PC-9 (cell line): ENCODE results near the gene NUDT17. TPM values are rescaled to one million over a fixed set of nuclear protein-coding genes. Genes with fewer than 3 reads are reported as not detected.

Source experiments
- Bru-seq: library from RNA; stranded (reverse); fragments of 400-500 nt; gene quantifications from one replicate; lab custom pipeline; 2021; lab: Mats Ljungman, UMichigan
- BruChase-seq, 2 experiments: library from RNA; stranded (reverse); fragments of 400-500 nt; gene quantifications; one replicate each; lab custom pipeline; 2021; lab: Mats Ljungman, UMichigan
- BruUV-seq: library from RNA; stranded (reverse); fragments of 400-500 nt; replicated peaks from 2 replicates; lab custom pipeline; 2021; lab: Mats Ljungman, UMichigan
- CTCF ChIA-PET: fragments of 300-600 bp; sonication (Branson Sonifier 250); formaldehyde crosslinking; loops from one replicate; lab custom pipeline; 2022; ENCODE audit warnings: antibody characterized with exemption; lab: Charles Lee
- POLR2A ChIA-PET: fragments of 300-600 bp; sonication (Branson Sonifier 250); formaldehyde crosslinking; loops from one replicate; lab custom pipeline; 2022; ENCODE audit warnings: antibody characterized with exemption; ENCODE audit not compliant: unreplicated experiment; lab: Charles Lee
- DNase-seq, 2 experiments: peaks; one replicate each; pipeline versions ENCODE4 v3.0.0 to v3.0.0-alpha.2; 2015 to 2022; ENCODE audit warnings: mixed read lengths in 1 of 2
- H2AFZ ChIP-seq: fragments of 200-600 bp; sonication (generic); 2 replicates; pipeline ENCODE4 v1.8.1; 2017; ENCODE audit warnings: antibody characterized with exemption
- H3F3A ChIP-seq: fragments of 200-600 bp; sonication (generic); 2 replicates; pipeline ENCODE4 v1.8.1; 2017; ENCODE audit warnings: antibody characterized with exemption, mild to moderate bottlenecking, low read depth; ENCODE audit not compliant: insufficient read depth
- H3K27ac ChIP-seq: fragments of 200-600 bp; sonication (generic); 2 replicates; pipeline ENCODE4 v1.6.1; 2016; ENCODE audit warnings: mixed run types
- H3K27me3 ChIP-seq: fragments of 200-600 bp; sonication (generic); 2 replicates; pipeline ENCODE4 v1.6.1; 2016; ENCODE audit warnings: low read depth, mixed run types; ENCODE audit not compliant: insufficient read depth
- H3K36me3 ChIP-seq: fragments of 200-600 bp; sonication (generic); 2 replicates; pipeline ENCODE4 v1.6.1; 2016; ENCODE audit warnings: low read depth, mixed run types
- H3K4me1 ChIP-seq: fragments of 200-600 bp; sonication (generic); replicated peaks from 2 replicates; pipeline ENCODE4 v1.6.1; 2016; ENCODE audit warnings: mixed run types; ENCODE audit not compliant: insufficient read depth
- H3K4me2 ChIP-seq: fragments of 200-600 bp; sonication (generic); 2 replicates; pipeline ENCODE4 v1.6.1; 2017; ENCODE audit warnings: mixed run types
- H3K4me3 ChIP-seq: fragments of 200-600 bp; sonication (generic); 2 replicates; pipeline ENCODE4 v1.6.1; 2016; ENCODE audit warnings: mixed run types
- H3K79me2 ChIP-seq: fragments of 200-600 bp; sonication (generic); 2 replicates; pipeline ENCODE4 v1.6.1; 2017; ENCODE audit warnings: low read depth, mixed run types
- H3K9me2 ChIP-seq: fragments of 200-600 bp; sonication (generic); 2 replicates; pipeline ENCODE4 v1.8.1; 2017; ENCODE audit warnings: mild to moderate bottlenecking; ENCODE audit not compliant: insufficient read depth
- H3K9me3 ChIP-seq: fragments of 200-600 bp; sonication (generic); 2 replicates; pipeline ENCODE4 v1.8.1; 2016; ENCODE audit warnings: low read depth; ENCODE audit not compliant: insufficient read depth
- H4K20me1 ChIP-seq: fragments of 200-600 bp; sonication (generic); 2 replicates; pipeline ENCODE4 v1.8.1; 2017; ENCODE audit not compliant: insufficient read depth
- CTCF ChIP-seq: fragments of 200-600 bp; sonication (generic); conservative IDR thresholded peaks from 2 replicates; pipeline ENCODE4 v1.6.1; 2017; ENCODE audit warnings: mixed run types, antibody characterized with exemption, mild to moderate bottlenecking, moderate library complexity
- EZH2 ChIP-seq: fragments of 200-600 bp; sonication (generic); IDR thresholded peaks from 2 replicates; pipeline ENCODE4 v1.8.0; 2017; ENCODE audit warnings: antibody characterized with exemption, low read depth
- intact Hi-C: fragments of 100-400 bp; cut with micrococcal nuclease; formaldehyde crosslinking; loops from one replicate; pipeline ENCODE4 v1.10.0; 2022; ENCODE audit not compliant: unreplicated experiment
- long read RNA-seq: library from polyadenylated mRNA; stranded (forward); transcript quantifications from one replicate; pipeline ENCODE4 v2.0.0, GENCODE V29; 2022
- total RNA-seq: library from RNA; stranded (reverse); gene quantifications from 2 replicates; pipeline ENCODE4 v1.2.3, GENCODE V29; 2021

NUDT17 gene
- 1.0 and 1.5 TPM in 2 replicates for total RNA-seq
- percentile 29 among the genes with signal in this experiment for Bru-seq, nascent RNA
- BruChase-seq, experiment 1, labeled RNA remaining after a 2-hour chase = percentile 43 among the genes with signal in this experiment
- percentile 53 among the genes with signal in this experiment for BruChase-seq, experiment 2, labeled RNA remaining after a 6-hour chase
- long read RNA-seq, partial matches to known transcripts = 0 of 3 reads
- long read RNA-seq, other reads (novel, unspliced or antisense) = 2 of 3 reads

- Histone ChIP-seq H3K36me3 (peaks cover 20% of the 10 kb centered on the region; the same call in 1 of the 2 replicates), H3K4me2 (peak within 1 kb of the TSS; percentile 90), H4K20me1 (no peaks in the 10 kb centered on the region), H3F3A (peaks cover 40% of the 10 kb centered on the region; the same call in 1 of the 2 replicates), H3K27me3 (no peaks in the 10 kb centered on the region), H3K9me2 (no peaks in the 10 kb centered on the region), H2AFZ (peak within 1 kb of the TSS; percentile 83), H3K4me3 (peak within 1 kb of the TSS; percentile 63), H3K79me2 (no peaks in the 10 kb centered on the region), H3K27ac (no peak within 1 kb of the TSS), H3K9me3 (no peaks in the 10 kb centered on the region), H3K4me1 (peaks cover 3% of the 10 kb centered on the region; the same call in 1 of the 2 replicates)
- POLR2A ChIA-PET = interaction anchor here (0.6 to 0.9 kb wide), 5 partner anchors 22 to 65 kb away, joined by 3 to 6 read pairs (median 5); partner anchors contain the start of genes POLR3C and RNF115
- intact Hi-C loops = loop anchor here (1.0 to 5.0 kb wide), 3 partner anchors 47 to 167 kb away; partner anchors contain the start of gene ITGA10
- TF ChIP-seq EZH2 = no peak
- TF ChIP-seq CTCF = peak; percentile 92
- CTCF ChIA-PET = interaction anchor here (0.6 to 2.7 kb wide), 10 partner anchors 14 to 134 kb away, joined by 3 to 16 read pairs (median 4); partner anchors contain the start of genes PIAS3 and RBM8A
- TSS peak; percentile 2 for BruUV-seq
- peak; percentile 48 to 67 for DNase-seq
Observed at GRCh38 chr1:145845514-145846161, at the start of gene NUDT17. TSS of gene NUDT17 (plus strand) at chr1:145845630. CDS start at chr1:145845641, 11 bp downstream.

- no TSS peak for BruUV-seq
- no peaks in the 10 kb centered on the region; the same call in 1 of the 2 replicates for H4K20me1 ChIP-seq
- H3K27me3 ChIP-seq = no peaks in the 10 kb centered on the region
- CTCF ChIA-PET = no interaction called here
- H2AFZ ChIP-seq = no peak overlapping the region
- intact Hi-C loops = no loop called here
- peaks cover 16% of the 10 kb centered on the region; the same call in 1 of the 2 replicates for H3K9me3 ChIP-seq
- peaks cover 10% of the 10 kb centered on the region; the same call in 1 of the 2 replicates for H3K79me2 ChIP-seq
- no peaks in the 10 kb centered on the region for H3K9me2 ChIP-seq
- no peak overlapping the region for H3K27ac ChIP-seq
- no peaks in the 10 kb centered on the region for H3K4me1 ChIP-seq
- H3K36me3 ChIP-seq = 0 out of 2 replicates have a peak, but pooled peaks cover 7% of the 10 kb centered on the region
- TF ChIP-seq EZH2 = no peak
- TF ChIP-seq CTCF = no peak
- H3F3A ChIP-seq = no peaks in the 10 kb centered on the region
- no peak for DNase-seq
- no peak overlapping the region for H3K4me2 ChIP-seq
- POLR2A ChIA-PET = no interaction called here
- no peak overlapping the region for H3K4me3 ChIP-seq
Observed at GRCh38 chr1:145796753-145797152, 48.7 kb upstream of the NUDT17 start.

GRCh38 chr1:145799806-145800205 lies 45.6 kb upstream of the NUDT17 start:
- H4K20me1 ChIP-seq = peaks cover 7% of the 10 kb centered on the region; the same call in 1 of the 2 replicates
- 0 out of 2 replicates have a peak, but pooled peaks cover 7% of the 10 kb centered on the region for H3K36me3 ChIP-seq
- intact Hi-C loops = no loop called here
- ChIA-PET CTCF (no interaction called here), POLR2A (no interaction called here)
- no TSS peak for BruUV-seq
- peaks cover 7% of the 10 kb centered on the region; the same call in 1 of the 2 replicates for H3K4me1 ChIP-seq
- no peak overlapping the region for H3K4me2 ChIP-seq
- H3K79me2 ChIP-seq = peaks cover 35% of the 10 kb centered on the region
- no peaks in the 10 kb centered on the region for H3K9me2 ChIP-seq
- H3K27ac ChIP-seq = no peak overlapping the region
- peaks cover 16% of the 10 kb centered on the region; the same call in 1 of the 2 replicates for H3K9me3 ChIP-seq
- H3K27me3 ChIP-seq = no peaks in the 10 kb centered on the region
- TF ChIP-seq CTCF = no peak
- no peak for TF ChIP-seq EZH2
- 0 out of 2 replicates have a peak, but pooled peaks cover 6% of the 10 kb centered on the region for H3F3A ChIP-seq
- H2AFZ ChIP-seq = no peak overlapping the region
- no peak overlapping the region for H3K4me3 ChIP-seq
- no peak for DNase-seq
